Activated T-helper 1 cell treated with anti-CD3 and anti-CD28 coated beads, Interleukin-2, amount 50 U/mL, for 16 hours (primary cell): ENCODE results near the gene HOXB7.

Source experiments
- DNase-seq, 2 donors: peaks; one replicate each; pipeline ENCODE4 v3.0.0-alpha.2; 2020; ENCODE audit warnings: low read depth in 1 of 2, low spot score in 1 of 2

Gene HOXB7

DNA sequence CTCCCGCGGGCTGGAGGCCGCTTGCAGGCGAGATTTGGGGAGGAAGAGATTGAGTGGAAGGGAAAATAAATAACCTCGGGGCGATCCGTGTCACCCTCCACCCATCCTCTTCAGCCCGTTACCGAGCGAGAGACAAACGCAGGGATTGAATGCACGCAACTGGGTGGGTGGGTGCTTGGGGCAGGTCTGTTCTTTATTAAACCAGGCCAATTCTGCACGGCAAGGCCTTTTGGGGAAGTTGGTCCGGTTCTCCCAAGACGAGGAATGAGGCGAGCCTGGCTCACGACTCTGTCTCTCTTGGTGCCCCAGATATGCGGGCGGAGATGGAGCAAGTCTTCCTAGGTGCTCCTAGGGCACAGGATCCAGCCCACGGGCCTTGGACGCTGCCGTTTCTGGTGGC is 396 bp upstream of the HOXB7 start:
- DNase-seq = no peak

DNA sequence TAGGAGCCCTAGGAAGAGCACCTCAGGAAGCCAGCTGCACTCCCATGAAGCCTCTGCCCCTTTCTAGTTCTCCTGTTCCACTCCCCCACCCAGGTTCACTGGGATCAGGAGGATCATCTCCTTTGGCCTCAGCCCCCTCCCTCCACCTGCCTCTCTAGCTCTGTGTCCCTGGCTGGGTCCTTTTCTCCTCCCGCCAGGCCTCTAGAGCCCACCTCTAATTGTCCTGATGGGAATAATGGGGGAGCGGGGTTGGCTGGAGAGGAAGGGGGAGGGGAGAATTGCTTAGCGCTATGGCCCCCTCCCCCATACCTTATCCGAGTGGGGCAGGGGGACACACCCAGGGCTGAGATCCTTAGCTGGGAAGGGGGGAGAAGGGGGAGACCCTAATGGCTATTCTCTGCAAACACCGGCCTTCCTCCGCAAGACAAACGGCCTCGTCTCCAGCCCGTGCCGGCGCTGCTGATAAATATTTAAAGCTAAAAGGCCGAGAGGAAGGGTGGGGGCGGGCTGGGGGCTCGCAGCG is 997 bp downstream of the HOXB7 start:
- DNase-seq = no peak

DNA sequence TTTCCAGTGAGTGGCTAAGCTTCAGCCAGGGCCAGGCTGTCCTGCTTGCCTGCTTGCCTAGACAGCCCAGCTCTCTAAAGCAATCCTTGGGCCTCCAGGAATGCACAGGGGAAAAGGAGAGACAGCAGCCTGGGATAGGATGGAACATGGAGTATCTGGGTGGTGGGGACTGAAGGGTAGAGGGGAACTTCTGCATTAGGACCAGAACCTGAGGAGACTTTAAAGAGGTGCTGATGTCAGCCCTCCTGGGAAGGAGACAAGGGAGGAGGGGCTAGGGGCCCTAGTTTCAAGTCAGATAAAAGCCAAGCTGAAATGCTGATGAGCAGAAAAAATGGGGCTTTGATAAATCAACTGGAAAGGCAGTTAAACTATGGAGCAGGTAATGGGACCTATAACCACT is 1.8 kb downstream of the HOXB7 start:
- DNase-seq = no peak

GRCh38 chr17:48608494-48608834 is 2.4 kb downstream of the HOXB7 start:
- DNase-seq = no peak

DNA sequence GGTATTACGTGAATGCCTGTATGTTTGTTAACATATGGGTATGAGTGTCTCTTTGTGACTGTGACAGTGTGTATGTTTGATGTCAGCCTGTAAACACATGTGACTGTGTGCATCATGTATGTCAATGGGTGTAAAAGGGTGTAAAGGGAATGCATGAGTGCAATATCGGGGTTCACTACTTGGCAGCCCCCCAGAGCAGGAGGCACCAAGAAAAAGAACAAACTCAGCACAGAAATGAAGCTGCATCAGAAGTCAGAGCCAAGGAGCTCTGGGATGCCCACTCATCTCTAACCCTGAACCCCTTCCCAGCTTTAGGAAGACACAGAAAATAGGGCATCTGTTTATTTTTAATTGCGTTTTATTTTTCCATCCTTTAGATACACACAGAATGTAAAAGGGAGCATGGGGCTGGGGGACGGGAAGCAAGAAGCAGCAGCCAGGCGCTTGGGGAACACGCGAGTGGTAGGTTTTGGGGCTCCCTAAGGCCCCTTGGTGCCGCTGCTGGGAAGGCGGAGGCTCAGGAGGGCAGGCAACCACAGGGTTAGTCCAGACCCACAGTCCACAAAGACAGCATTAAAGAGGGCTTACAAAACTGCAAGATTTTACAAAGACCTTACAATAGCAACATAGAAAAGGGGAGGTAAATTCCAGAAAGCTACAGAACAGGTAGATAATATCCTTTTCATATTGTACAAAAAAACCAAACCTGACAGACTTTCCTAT is 3.8 kb downstream of the HOXB7 start:
- DNase-seq = no peak

GRCh38 chr17:48605991-48606891 is 4.6 kb downstream of the HOXB7 start:
- no peak for DNase-seq

DNA sequence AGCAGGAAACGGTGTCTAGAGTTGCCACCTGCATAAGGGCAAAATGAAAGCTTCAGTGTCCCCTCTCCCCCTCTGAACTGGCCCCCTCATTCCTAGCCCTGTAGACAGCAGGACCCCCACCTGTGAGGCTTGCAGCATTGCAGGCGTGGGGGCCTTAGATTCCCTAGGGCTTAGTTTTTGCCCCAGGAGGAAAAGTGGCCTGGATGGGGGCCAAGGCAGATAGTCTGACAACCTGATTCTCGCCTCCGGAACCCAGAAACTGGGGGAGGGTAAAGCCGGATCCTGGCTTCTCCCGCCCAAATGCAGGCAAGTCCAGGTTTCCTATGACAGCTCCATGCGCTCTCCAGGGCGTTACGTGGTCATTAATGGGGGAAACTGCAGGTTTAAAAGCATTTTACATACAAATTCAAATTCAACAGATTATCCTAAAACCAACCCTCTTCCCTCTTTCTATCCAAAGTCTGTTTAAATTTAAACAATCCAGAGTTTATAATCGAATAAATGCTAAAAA is 5.4 kb downstream of the HOXB7 start:
- no peak for DNase-seq

DNA sequence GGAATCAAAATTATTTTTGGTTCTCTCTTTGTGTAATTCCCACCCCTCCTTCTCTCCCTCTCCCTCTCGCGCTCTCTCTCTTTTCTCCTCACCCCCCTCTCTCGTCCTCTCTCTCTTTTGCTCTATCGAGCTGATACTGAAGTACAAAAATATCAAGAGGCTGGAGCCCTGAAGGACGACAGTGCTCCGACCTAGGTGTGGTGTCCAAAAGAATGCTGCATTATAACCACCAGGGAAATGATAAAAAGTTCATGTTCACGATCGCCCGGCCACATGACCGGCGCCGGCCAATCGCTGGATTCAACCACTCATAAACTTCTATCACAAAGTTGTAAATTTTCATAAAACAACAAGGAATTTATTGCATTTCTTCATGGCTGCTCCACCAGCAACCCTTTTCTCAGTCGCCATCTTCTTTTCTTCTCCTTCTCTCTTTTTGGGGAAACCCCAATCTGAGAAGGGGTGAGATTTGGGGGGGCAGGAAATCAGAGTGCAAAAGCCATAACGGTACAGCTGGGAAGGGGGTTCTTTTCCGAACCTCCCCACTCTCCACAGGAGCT is 6.0 kb downstream of the HOXB7 start, which contains the start of gene HOXB6:
Gene HOXB6 (minus strand): TSS at position 217 of the 560 bp plus-strand sequence. CDS start 6,836 bp downstream, outside the sequence.
- DNase-seq = no peak

- no peak for DNase-seq
Measured at GRCh38 chr17:48603959-48604769, 6.7 kb downstream of the HOXB7 start.

- DNase-seq = no peak
Measured at GRCh38 chr17:48601539-48602425, 9.0 kb downstream of the HOXB7 start.

DNA sequence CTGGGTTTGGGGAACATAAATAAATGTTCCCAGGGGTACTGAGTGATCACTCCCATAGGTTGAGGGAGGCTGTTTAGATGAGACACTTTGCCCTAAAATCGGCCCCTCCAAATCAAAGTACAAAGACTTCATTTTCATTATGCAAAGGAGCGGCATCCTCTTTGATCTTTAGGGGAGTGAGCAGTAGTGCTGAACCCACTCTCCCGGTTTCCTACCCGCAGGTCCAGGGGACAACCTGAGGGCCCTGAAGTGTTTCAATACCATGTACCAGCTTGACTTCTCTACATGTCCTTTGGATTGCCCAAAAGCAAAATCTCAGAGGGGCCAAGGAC is 9.6 kb downstream of the HOXB7 start:
- DNase-seq = no peak

GRCh38 chr17:48600244-48601098 is 10.3 kb downstream of the HOXB7 start:
- no peak for DNase-seq

DNA sequence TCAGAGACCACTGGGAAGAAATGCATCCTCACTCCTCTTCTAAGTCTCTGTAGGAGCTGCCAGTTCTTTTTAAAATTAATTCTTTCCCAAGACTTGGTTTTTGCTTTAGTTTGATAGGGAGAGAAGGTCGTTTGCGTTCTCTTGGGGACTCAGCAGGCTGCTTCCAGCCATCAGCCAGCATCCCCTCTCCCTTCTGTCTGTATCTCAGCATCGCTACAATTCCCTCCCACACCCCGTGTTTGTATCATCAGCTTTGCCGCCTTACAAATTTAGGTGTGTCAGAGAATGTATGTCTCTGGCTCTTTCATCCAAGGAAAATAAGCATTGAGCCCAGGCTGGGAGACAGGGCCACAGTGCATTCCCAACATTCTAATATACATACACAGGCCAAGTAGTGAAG is 11.5 kb downstream of the HOXB7 start:
- no peak for DNase-seq

GRCh38 chr17:48598736-48599135 is 12.1 kb downstream of the HOXB7 start:
- no peak for DNase-seq

DNA sequence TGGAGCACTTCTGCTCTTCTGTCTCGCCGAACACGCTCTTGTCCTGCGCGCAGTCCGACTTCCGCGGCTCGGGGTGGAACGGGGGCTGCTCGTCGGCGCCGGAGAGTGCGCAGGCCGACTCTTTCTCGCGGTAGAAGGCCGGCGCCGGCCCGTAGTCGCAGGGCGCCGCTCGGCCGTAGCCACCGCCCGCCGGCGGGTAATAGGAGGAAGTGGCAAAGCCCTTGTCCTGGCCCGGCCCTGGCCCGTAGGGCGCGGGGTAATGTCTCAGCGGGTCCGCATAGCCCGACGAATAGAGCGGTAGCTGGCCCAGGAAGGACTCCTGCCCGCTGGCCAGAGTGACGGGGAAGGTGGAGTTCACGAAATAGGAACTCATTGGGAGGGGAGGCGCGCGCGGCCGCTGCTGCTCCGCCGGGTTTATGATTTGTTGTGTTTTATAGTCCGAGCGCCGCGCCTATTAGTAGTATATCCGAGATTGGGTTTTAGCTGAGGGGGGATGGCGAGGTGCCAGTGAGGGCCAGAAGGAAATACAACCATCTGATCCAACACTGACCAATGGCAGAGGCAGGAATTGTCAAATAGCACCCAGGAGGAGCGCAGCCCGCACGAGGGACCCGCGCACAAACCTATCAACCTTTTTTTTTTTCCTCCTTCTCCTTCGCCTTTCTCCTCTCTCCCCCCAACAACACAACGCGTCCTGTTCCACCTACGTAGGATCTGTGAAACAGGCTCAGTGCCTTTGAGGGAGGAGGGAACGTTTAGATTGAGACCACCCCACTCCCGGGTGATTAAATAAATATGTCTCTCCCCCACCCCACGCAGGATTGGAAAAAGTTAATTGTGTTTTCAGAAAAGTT is 12.8 kb downstream of the HOXB7 start:
- DNase-seq = no peak

DNA sequence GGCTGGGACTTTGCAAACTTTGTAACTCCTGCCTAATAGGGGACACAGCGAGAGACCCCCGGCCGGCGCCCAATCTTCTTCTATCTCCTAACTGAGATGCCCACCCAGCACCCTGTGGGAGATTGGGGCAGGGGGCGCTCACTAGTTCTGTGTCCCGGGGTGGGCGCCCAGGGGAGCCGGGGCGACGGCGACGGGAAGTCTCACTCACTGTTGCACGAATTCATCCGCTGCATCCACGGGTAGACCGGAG is 13.4 kb downstream of the HOXB7 start:
- DNase-seq = no peak

DNA sequence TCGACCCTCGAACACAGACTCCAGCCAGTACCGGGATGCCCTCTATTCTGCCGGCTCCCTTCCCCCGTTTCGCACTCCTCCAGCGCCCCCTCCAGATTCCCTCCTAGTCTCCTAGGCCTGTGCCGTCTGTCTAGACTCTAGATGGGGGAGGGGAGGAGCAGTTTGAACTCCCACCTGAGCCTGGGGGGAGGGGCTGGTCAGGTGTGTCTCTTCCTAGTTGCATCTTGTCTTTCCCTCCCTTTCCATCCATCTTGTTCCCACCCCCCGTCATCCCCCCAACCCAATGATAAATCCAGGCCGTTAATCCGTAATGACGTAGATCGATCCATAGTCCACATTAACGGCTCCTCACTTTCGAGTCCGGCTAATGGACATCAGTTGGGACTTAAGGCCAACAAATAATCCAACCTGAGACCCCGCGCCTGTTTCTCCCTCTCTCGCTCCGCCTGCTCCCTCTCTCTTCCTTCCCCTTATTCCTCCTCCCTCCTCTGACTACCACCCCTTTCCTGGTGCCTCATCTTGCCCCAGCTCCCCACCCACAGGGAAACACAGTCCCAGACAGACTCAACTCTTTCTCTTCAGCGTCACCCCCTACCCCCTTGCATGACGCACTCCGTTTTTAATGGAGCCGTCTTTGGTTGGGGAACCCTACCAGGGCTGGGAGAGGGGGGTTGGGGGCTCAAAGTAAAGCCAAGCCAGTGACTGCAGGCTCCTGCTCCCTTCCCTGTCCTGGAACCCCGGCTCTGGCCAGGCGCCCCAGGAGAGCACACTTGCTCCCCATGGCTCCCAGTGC is 13.9 kb downstream of the HOXB7 start:
- no peak for DNase-seq
